ENCODE results near the gene SMIM44. TPM values are rescaled to one million over a fixed set of nuclear protein-coding genes. Genes with fewer than 3 reads are reported as not detected.

Gene SMIM44
- total RNA-seq, 4 donors from 2014 or later, result not detected

GRCh38 chr19:3458229-3459088 lies 24.8 kb downstream of the SMIM44 start:
- Histone ChIP-seq H3K4me1 (peaks cover 34% of the 10 kb centered on the region), H3K36me3 (peaks cover 58% of the 10 kb centered on the region), H3K27me3 (no peaks in the 10 kb centered on the region), H3K4me3 (no peak overlapping the region), H3K27ac (peak overlapping the region; percentile 70), H3K9me3 (no peaks in the 10 kb centered on the region)
- DNase-seq (ENCODE audit: low spot score in 2 of 2), result no peak
- TF ChIP-seq POLR2A (IDR thresholded peaks at IDR 0.05) (no peak), POLR2AphosphoS5 (IDR thresholded peaks at IDR 0.05) (no peak), EP300 (IDR thresholded peaks at IDR 0.05) (no peak)
- TF ChIP-seq, protein P1, sequence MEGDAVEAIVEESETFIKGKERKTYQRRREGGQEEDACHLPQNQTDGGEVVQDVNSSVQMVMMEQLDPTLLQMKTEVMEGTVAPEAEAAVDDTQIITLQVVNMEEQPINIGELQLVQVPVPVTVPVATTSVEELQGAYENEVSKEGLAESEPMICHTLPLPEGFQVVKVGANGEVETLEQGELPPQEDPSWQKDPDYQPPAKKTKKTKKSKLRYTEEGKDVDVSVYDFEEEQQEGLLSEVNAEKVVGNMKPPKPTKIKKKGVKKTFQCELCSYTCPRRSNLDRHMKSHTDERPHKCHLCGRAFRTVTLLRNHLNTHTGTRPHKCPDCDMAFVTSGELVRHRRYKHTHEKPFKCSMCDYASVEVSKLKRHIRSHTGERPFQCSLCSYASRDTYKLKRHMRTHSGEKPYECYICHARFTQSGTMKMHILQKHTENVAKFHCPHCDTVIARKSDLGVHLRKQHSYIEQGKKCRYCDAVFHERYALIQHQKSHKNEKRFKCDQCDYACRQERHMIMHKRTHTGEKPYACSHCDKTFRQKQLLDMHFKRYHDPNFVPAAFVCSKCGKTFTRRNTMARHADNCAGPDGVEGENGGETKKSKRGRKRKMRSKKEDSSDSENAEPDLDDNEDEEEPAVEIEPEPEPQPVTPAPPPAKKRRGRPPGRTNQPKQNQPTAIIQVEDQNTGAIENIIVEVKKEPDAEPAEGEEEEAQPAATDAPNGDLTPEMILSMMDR (IDR thresholded peaks at IDR 0.05), result no peak
- 65% methylated on average over 8 of the region's 19 CpGs for WGBS

GRCh38 chr19:3457528-3458228 lies 25.6 kb downstream of the SMIM44 start:
- no peak for DNase-seq (ENCODE audit: low spot score in 2 of 2)
- WGBS, result 49% methylated on average over 15 of the region's 22 CpGs
- TF ChIP-seq POLR2AphosphoS5 (IDR thresholded peaks at IDR 0.05), result no peak
- TF ChIP-seq POLR2A (IDR thresholded peaks at IDR 0.05), result no peak
- TF ChIP-seq, protein P1 (IDR thresholded peaks at IDR 0.05), result no peak
- no peak for TF ChIP-seq EP300 (IDR thresholded peaks at IDR 0.05)
- Histone ChIP-seq H3K4me1 (peaks cover 34% of the 10 kb centered on the region), H3K4me3 (no peak overlapping the region), H3K36me3 (peaks cover 58% of the 10 kb centered on the region), H3K27me3 (no peaks in the 10 kb centered on the region), H3K27ac (peak overlapping the region; percentile 70), H3K9me3 (no peaks in the 10 kb centered on the region)

GRCh38 chr19:3456925-3457527 lies 26.2 kb downstream of the SMIM44 start:
- Histone ChIP-seq H3K27me3 (no peaks in the 10 kb centered on the region), H3K9me3 (no peaks in the 10 kb centered on the region), H3K27ac (peak overlapping the region; percentile 70), H3K36me3 (peaks cover 58% of the 10 kb centered on the region), H3K4me1 (peaks cover 34% of the 10 kb centered on the region), H3K4me3 (no peak overlapping the region)
- no peak for DNase-seq (ENCODE audit: low spot score in 2 of 2)
- 77% methylated on average over 5 of the region's 18 CpGs for WGBS
- TF ChIP-seq POLR2A (IDR thresholded peaks at IDR 0.05), result no peak
- TF ChIP-seq, protein P1 (IDR thresholded peaks at IDR 0.05), result no peak
- no peak for TF ChIP-seq EP300 (IDR thresholded peaks at IDR 0.05)
- TF ChIP-seq POLR2AphosphoS5 (IDR thresholded peaks at IDR 0.05), result no peak

DNA sequence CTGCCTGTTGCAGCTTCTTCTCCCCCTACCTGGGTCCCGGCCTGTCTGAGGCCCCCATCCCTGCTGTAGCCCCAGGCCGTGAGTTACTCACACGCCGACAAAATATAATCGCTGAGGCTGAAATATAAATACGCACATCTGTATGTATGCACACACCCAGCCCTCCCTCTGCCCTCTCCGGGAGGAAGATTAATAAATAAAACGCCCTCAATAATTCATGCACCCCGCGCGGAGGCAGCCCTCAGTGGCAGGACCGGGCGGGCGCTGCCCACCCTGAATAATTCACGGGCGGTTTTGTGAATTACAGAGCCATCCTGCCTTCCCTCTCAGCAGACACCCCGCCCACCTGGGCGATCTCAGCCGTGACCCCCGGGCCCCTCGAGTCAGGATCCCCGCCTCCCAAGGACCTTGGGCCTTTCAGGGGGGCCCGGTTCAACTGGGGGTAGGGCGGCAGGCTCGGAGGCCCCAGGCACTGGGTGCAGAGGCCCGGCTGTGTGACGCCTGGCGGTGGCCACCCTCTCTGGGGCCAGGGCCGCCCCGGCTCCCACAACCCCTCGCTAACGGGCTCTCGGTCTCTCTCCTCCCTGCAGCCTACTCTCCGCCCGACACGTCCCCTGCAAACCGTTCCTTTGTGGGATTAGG lies 27.2 kb downstream of the SMIM44 start:
- no peak overlapping the region for H3K27ac ChIP-seq
- WGBS, result 88% methylated on average over 20 of the region's 37 CpGs
- DNase-seq (ENCODE audit: low spot score in 2 of 2), result no peak
- peaks cover 64% of the 10 kb centered on the region for H3K36me3 ChIP-seq
- peaks cover 37% of the 10 kb centered on the region for H3K4me1 ChIP-seq
- TF ChIP-seq EP300 (IDR thresholded peaks at IDR 0.05), result no peak
- TF ChIP-seq, protein P1 (IDR thresholded peaks at IDR 0.05), result no peak
- no peak for TF ChIP-seq POLR2AphosphoS5 (IDR thresholded peaks at IDR 0.05)
- TF ChIP-seq POLR2A (IDR thresholded peaks at IDR 0.05), result no peak
- no peaks in the 10 kb centered on the region for H3K27me3 ChIP-seq
- H3K9me3 ChIP-seq, result no peaks in the 10 kb centered on the region
- no peak overlapping the region for H3K4me3 ChIP-seq
